Spleen (tissue), 11 donors: ENCODE results near the gene RAE1. TPM values are rescaled to one million over a fixed set of nuclear protein-coding genes. Genes with fewer than 3 reads are reported as not detected.
A peak's percentile ranks its signal among the peaks of the same experiment; 100 is the strongest.

Source experiments
- DNase-seq: peaks from one replicate; pipeline ENCODE4 v3.0.0-alpha.2; 2020
- H3K27ac ChIP-seq, 8 donors: fragments of 200-600 bp; sonication (generic) in 7 of 8; 1 replicate in 4 of 8; 2 replicates in 4 of 8; pipeline versions ENCODE4 v1.5.0 to v1.8.0; 2016 to 2021; ENCODE audit warnings: inconsistent platforms in 4 of 8, mild to moderate bottlenecking in 4 of 8, moderate library complexity in 1 of 8
- H3K27me3 ChIP-seq, 7 donors: fragments of 200-600 bp; sonication (generic) in 6 of 7; replicated peaks in 1 of 7; 1 replicate in 4 of 7; 2 replicates in 3 of 7; pipeline versions ENCODE4 v1.5.0 to v1.8.0; 2016 to 2021; ENCODE audit warnings: inconsistent platforms in 3 of 7, mild to moderate bottlenecking in 1 of 7
- H3K36me3 ChIP-seq, 6 donors: fragments of 200-600 bp; sonication (generic) in 5 of 6; 1 replicate in 4 of 6; 2 replicates in 2 of 6; pipeline versions ENCODE4 v1.5.0 to v1.8.0; 2016 to 2021; ENCODE audit warnings: inconsistent platforms in 2 of 6
- H3K4me1 ChIP-seq, 6 donors: fragments of 200-600 bp; sonication (generic) in 5 of 6; 1 replicate in 3 of 6; 2 replicates in 3 of 6; pipeline versions ENCODE4 v1.5.0 to v1.8.0; 2016 to 2021; ENCODE audit warnings: inconsistent platforms in 3 of 6
- H3K4me3 ChIP-seq, 8 donors: fragments of 200-600 bp; sonication (generic) in 7 of 8; 1 replicate in 4 of 8; 2 replicates in 4 of 8; pipeline versions ENCODE4 v1.5.0 to v1.8.0; 2016 to 2021; ENCODE audit warnings: inconsistent platforms in 4 of 8, mild to moderate bottlenecking in 4 of 8, moderate library complexity in 2 of 8
- H3K9me3 ChIP-seq, 8 donors: fragments of 200-600 bp; sonication (generic) in 7 of 8; 1 replicate in 4 of 8; 2 replicates in 4 of 8; pipeline versions ENCODE4 v1.5.0 to v1.8.0; 2016 to 2021; ENCODE audit warnings: inconsistent platforms in 4 of 8
- POLR2A ChIP-seq, 3 donors: fragments of 450-650 bp; IDR thresholded peaks; one replicate each; pipeline ENCODE4 v1.5.1; 2017; ENCODE audit warnings: antibody characterized with exemption in 3 of 3, mild to moderate bottlenecking in 1 of 3
- POLR2AphosphoS5 ChIP-seq, 3 donors: sonication (generic); formaldehyde crosslinking; IDR thresholded peaks; one replicate each; pipeline ENCODE4 v1.5.1; 2017; ENCODE audit warnings: antibody characterized with exemption in 3 of 3
- WGBS, 5 donors: extraction: QIAGEN DNeasy Blood & Tissue Kit in 3 of 5; methylation state at CpG; one replicate each; pipeline versions ENCODE4 v1.1.5 to v1.1.7; 2013 to 2018; 5-methylcytosine and 5-hydroxymethylcytosine counted together
- intact Hi-C: fragments of 100-400 bp; cut with DNase I; formaldehyde crosslinking; loops from one replicate; pipeline ENCODE4 v1.15.0; 2023; ENCODE audit warnings: low total_unique reads
- polyA plus RNA-seq, 3 donors: library from polyadenylated mRNA; stranded (reverse); fragments of 200-250 nt; gene quantifications; one replicate each; pipeline ENCODE4 v1.2.1, GENCODE V29; 2013
- total RNA-seq, 7 donors: library from RNA; depleted of rRNA in 3 of 7; stranded (reverse); fragments of >200 nt in 3 of 7; fragmentation: NEBNext Ultra II Directional in 4 of 7; extraction: Animal tissue kit (Norgen Biotek cat#: 25700) in 4 of 7; gene quantifications; one replicate each; pipeline versions ENCODE4 v1.1.0 to v1.2.1, GENCODE V29; 2016 to 2021
- TF ChIP-seq, protein P1 (sequence below), 11 experiments: fragments of 200-600 bp in 7 of 11; fragments of 450-650 bp in 4 of 11; sonication (generic) in 4 of 11; IDR thresholded peaks in 8 of 11; conservative IDR thresholded peaks in 3 of 11; 1 replicate in 7 of 11; 2 replicates in 4 of 11; pipeline versions ENCODE4 v1.4.0 to v1.8.0; 2016 to 2021; ENCODE audit warnings: antibody characterized with exemption in 11 of 11, inconsistent platforms in 4 of 11, mild to moderate bottlenecking in 1 of 11
- donor health status: healthy with polysubstance abuse.
- donor health status: DM: no; HTN: no; CAD: no; lungs with moderate emphysema.
- donor health status: DM: no; HTN: no; CAD: no.
- donor health status: Bipolar disorder and iron deficiency.
- donor health status: healthy.
- donor health status: DM: no; HTN: no; CAD: no.
- donor health status: DM: yes; HTN: yes; CAD: no.

RAE1 gene
- total and polyA plus RNA-seq, 10 donors = 16.2 to 41.3 (median 23.1) TPM

- 39 to 62% (median 45%) methylated on average over 5 to 11 of the region's 11 CpGs for WGBS, 5 donors
- peak; percentile 85 for DNase-seq
- intact Hi-C loops = no loop called here
- Histone ChIP-seq H3K4me3 (peak overlapping the region in 4 of 8 donors; percentile 2 to 53 (median 12)), H3K27ac (peak overlapping the region; percentile 60 to 98 (median 88)), H3K27me3 (no peaks in the 10 kb centered on the region), H3K4me1 (peaks cover 73 to 100% (median 97%) of the 10 kb centered on the region in 6 donors), H3K9me3 (no peaks in the 10 kb centered on the region), H3K36me3 (peaks cover 3 to 95% (median 59%) of the 10 kb centered on the region in 6 donors)
- no peak for TF ChIP-seq POLR2A (IDR thresholded peaks at IDR 0.05)
- TF ChIP-seq, protein P1, sequence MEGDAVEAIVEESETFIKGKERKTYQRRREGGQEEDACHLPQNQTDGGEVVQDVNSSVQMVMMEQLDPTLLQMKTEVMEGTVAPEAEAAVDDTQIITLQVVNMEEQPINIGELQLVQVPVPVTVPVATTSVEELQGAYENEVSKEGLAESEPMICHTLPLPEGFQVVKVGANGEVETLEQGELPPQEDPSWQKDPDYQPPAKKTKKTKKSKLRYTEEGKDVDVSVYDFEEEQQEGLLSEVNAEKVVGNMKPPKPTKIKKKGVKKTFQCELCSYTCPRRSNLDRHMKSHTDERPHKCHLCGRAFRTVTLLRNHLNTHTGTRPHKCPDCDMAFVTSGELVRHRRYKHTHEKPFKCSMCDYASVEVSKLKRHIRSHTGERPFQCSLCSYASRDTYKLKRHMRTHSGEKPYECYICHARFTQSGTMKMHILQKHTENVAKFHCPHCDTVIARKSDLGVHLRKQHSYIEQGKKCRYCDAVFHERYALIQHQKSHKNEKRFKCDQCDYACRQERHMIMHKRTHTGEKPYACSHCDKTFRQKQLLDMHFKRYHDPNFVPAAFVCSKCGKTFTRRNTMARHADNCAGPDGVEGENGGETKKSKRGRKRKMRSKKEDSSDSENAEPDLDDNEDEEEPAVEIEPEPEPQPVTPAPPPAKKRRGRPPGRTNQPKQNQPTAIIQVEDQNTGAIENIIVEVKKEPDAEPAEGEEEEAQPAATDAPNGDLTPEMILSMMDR (IDR thresholded peaks at IDR 0.05 in 8 of 11, conservative IDR thresholded peaks at IDR 0.05 in 3 of 11) = peak in 8 of 11 experiments; percentile 6 to 50 (median 36)
These were observed 49.2 kb downstream of the RAE1 start for GRCh38 chr20:57400231-57400701.

GRCh38 chr20:57400821-57401564, 49.9 kb downstream of the RAE1 start:
- peak overlapping the region in 7 of 8 donors; percentile 60 to 98 (median 91) for H3K27ac ChIP-seq
- 48 to 65% (median 59%) methylated on average over 14 to 21 of the region's 21 CpGs for WGBS, 5 donors
- H3K4me1 ChIP-seq = peaks cover 67 to 100% (median 92%) of the 10 kb centered on the region in 6 donors
- intact Hi-C loops = no loop called here
- H3K9me3 ChIP-seq = no peaks in the 10 kb centered on the region
- H3K36me3 ChIP-seq = peaks cover 3 to 95% (median 60%) of the 10 kb centered on the region in 6 donors
- TF ChIP-seq POLR2A (IDR thresholded peaks at IDR 0.05) (no peak), POLR2AphosphoS5 (IDR thresholded peaks at IDR 0.05) (peak; percentile 65 to 85 (median 68))
- TF ChIP-seq, protein P1 (IDR thresholded peaks at IDR 0.05 in 8 of 11, conservative IDR thresholded peaks at IDR 0.05 in 3 of 11) = peak in 6 of 11 experiments; percentile 7 to 39 (median 23)
- DNase-seq = peak; percentile 95
- peak overlapping the region in 3 of 8 donors; percentile 2 to 53 (median 17) for H3K4me3 ChIP-seq
- H3K27me3 ChIP-seq = no peaks in the 10 kb centered on the region

DNA sequence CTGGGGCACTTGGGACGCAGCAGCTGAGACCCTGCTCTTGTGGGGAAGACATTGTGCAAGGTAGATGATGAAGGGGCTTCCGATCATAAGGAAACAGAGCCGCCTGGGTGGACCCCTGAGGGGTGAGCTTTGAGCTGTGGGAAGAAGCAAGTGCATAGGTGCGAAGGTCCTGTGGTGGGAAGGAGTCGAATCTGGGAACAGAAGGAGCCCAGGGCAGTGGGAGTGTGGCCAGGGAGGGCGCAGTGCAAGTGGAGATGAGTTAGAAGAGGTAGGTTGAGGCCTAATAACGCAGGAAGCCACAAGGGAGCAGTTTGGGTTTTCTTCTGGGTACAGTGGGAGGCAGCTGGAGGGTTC, 50.5 kb downstream of the RAE1 start:
- peak overlapping the region in 5 of 8 donors; percentile 82 to 98 (median 94) for H3K27ac ChIP-seq
- no peak for DNase-seq
- H3K4me3 ChIP-seq = peak overlapping the region in 1 of 8 donors; percentile 53
- no peaks in the 10 kb centered on the region for H3K9me3 ChIP-seq
- H3K27me3 ChIP-seq = no peaks in the 10 kb centered on the region
- peaks cover 61 to 100% (median 86%) of the 10 kb centered on the region in 6 donors for H3K4me1 ChIP-seq
- intact Hi-C loops = no loop called here
- TF ChIP-seq, protein P1 (IDR thresholded peaks at IDR 0.05 in 8 of 11, conservative IDR thresholded peaks at IDR 0.05 in 3 of 11) = no peak
- TF ChIP-seq POLR2AphosphoS5 (IDR thresholded peaks at IDR 0.05) (no peak), POLR2A (IDR thresholded peaks at IDR 0.05) (no peak)
- peaks cover 3 to 95% (median 63%) of the 10 kb centered on the region in 6 donors for H3K36me3 ChIP-seq
- 89 to 92% (median 91%) methylated on average over 7 of the region's 7 CpGs for WGBS, 5 donors
